Left lung (tissue), 10 donors: ENCODE measurements around the gene MLST8. TPM values are rescaled to one million over a fixed set of nuclear protein-coding genes. Genes with fewer than 3 reads are reported as not detected.
"Not testable (repeated sequence)": the region's sequence is repeated elsewhere in the genome, so short reads cannot be mapped to it uniquely, and the experiment has no call there.

ENCODE experiments used
- ATAC-seq: fragments of 200-7000 bp; cut with Tn5 transposase; one replicate; pipeline ENCODE4 v1.9.1; 2020; ENCODE audit warnings: moderate library complexity
- DNase-seq, 4 donors: peaks; one replicate each; pipeline ENCODE4 v3.0.0-alpha.2; 2013 to 2020
- H3K27ac ChIP-seq, 2 donors: fragments of 200-600 bp; sonication (generic) in 1 of 2; one replicate each; pipeline versions ENCODE4 v1.5.0 to v1.8.0; 2020 to 2021
- H3K27me3 ChIP-seq, 2 donors: fragments of 200-600 bp; sonication (generic) in 1 of 2; one replicate each; pipeline versions ENCODE4 v1.5.0 to v1.8.0; 2020 to 2021
- H3K36me3 ChIP-seq, 2 donors: fragments of 200-600 bp; sonication (generic) in 1 of 2; one replicate each; pipeline versions ENCODE4 v1.5.0 to v1.8.0; 2020 to 2021
- H3K4me1 ChIP-seq, 2 donors: fragments of 200-600 bp; one replicate each; pipeline ENCODE4 v1.8.0; 2021
- H3K4me3 ChIP-seq, 2 donors: fragments of 200-600 bp; sonication (generic) in 1 of 2; one replicate each; pipeline versions ENCODE4 v1.5.0 to v1.8.0; 2020 to 2021; ENCODE audit warnings: mild to moderate bottlenecking in 1 of 2
- H3K9me3 ChIP-seq, 2 donors: fragments of 200-600 bp; sonication (generic) in 1 of 2; one replicate each; pipeline versions ENCODE4 v1.5.0 to v1.8.0; 2020 to 2021
- CTCF ChIP-seq, 2 donors: fragments of 200-600 bp; sonication (generic) in 1 of 2; IDR thresholded peaks; one replicate each; pipeline versions ENCODE4 v1.5.0 to v1.8.0; 2021; ENCODE audit warnings: antibody characterized with exemption in 2 of 2
- intact Hi-C, 2 donors: fragments of 100-400 bp; cut with DNase I; formaldehyde crosslinking; loops; one replicate each; pipeline versions ENCODE4 v1.11.2 to v1.14.2; 2022
- polyA plus RNA-seq, 6 donors: library from polyadenylated mRNA; unstranded; fragments of 120-200 nt; gene quantifications; one replicate each; pipeline ENCODE4 v1.2.1, GENCODE V29; 2013; ENCODE audit not compliant: insufficient read length in 6 of 6
- total RNA-seq, 2 donors: library from RNA; stranded (reverse); fragmentation: NEBNext Ultra II Directional; extraction: Animal tissue kit (Norgen Biotek cat#: 25700); gene quantifications; one replicate each; pipeline ENCODE4 v1.2.1, GENCODE V29; 2021
- donor health status: DM: no; HTN: yes; CAD: no.
- donor health status: DM: no; HTN: no; CAD: no.

MLST8 gene
- total and polyA plus RNA-seq, 8 donors, result 29.8 to 40.3 (median 37.0) TPM

GRCh38 chr16:2257726-2258125, 52.5 kb downstream of the MLST8 start:
- Histone ChIP-seq H3K27ac (no peak overlapping the region), H3K4me3 (no peak overlapping the region), H3K4me1 (peaks cover 0 to under 1% of the 10 kb centered on the region in 2 donors), H3K9me3 (no peaks in the 10 kb centered on the region), H3K27me3 (no peaks in the 10 kb centered on the region), H3K36me3 (peaks cover 0 to 100% of the 10 kb centered on the region in 2 donors)
- intact Hi-C loops, result no loop called here
- ATAC-seq, result no peak
- no peak for TF ChIP-seq CTCF (IDR thresholded peaks at IDR 0.05)
- no peak for DNase-seq

DNA sequence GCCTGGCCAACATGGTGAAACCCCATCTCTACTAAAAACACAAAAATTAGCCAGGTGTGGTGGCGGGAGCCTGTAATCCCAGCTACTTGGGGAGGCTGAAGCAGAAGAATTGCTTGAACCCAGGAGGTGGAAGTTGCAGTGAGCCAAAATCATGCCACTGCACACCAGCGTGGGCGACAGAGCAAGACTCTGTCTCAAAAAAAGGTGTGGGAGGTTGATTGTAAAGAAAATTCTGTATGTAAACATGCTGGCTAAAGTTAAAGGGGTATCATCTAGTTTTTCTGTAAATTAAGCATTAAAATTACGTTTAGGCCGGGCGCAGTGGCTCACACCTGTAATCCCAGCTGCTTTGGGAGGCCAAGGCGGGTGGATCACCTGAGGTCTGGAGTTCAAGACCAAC, 53.3 kb downstream of the MLST8 start:
- intact Hi-C loops, H3K27ac ChIP-seq, H3K4me1 ChIP-seq, DNase-seq, H3K4me3 ChIP-seq, H3K27me3 ChIP-seq, ATAC-seq, H3K9me3 ChIP-seq: not testable (repeated sequence)
- H3K36me3 ChIP-seq, result peaks cover 0 to 100% of the 10 kb centered on the region in 2 donors

Other genes starting within 250 kb of the MLST8 start
- gene NDUFB10, start 245.9 kb upstream of the MLST8 start, total RNA-seq, result 100 to 1,000 TPM in 1 of 2 donors, 10 to 100 TPM in 1; 97.8 to 102 TPM
- 10 to 100 TPM; 77.6 to 96.8 (median 90.0) TPM for gene NDUFB10, start 245.9 kb upstream of the MLST8 start, polyA plus RNA-seq
- gene RPS2, start 240.6 kb upstream of the MLST8 start, total RNA-seq, result 1,000 to 10,000 TPM; 1,832 to 2,162 TPM
- 1,000 to 10,000 TPM; 2,190 to 2,607 (median 2,300) TPM for gene RPS2, start 240.6 kb upstream of the MLST8 start, polyA plus RNA-seq
- not detected for gene RNF151, start 238.6 kb upstream of the MLST8 start, total RNA-seq
- gene RNF151, start 238.6 kb upstream of the MLST8 start, polyA plus RNA-seq, result under 1 TPM in 1 of 6 donors, not detected in 5; 0.17 TPM
- 10 to 100 TPM; 25.8 to 30.9 TPM for gene TBL3, start 233.4 kb upstream of the MLST8 start, total RNA-seq
- gene TBL3, start 233.4 kb upstream of the MLST8 start, polyA plus RNA-seq, result 10 to 100 TPM; 27.2 to 38.8 (median 31.8) TPM
- 1 to 10 TPM; 4.4 to 5.6 TPM for gene NOXO1, start 224.0 kb upstream of the MLST8 start, total RNA-seq
- gene NOXO1, start 224.0 kb upstream of the MLST8 start, polyA plus RNA-seq, result under 1 TPM in 4 of 6 donors, not detected in 2; 0.30 to 0.78 (median 0.46) TPM
- gene GFER, start 221.3 kb upstream of the MLST8 start, total RNA-seq, result 10 to 100 TPM; 25.8 to 26.1 TPM
- 10 to 100 TPM; 15.7 to 21.5 (median 19.1) TPM for gene GFER, start 221.3 kb upstream of the MLST8 start, polyA plus RNA-seq
- gene SYNGR3, start 215.5 kb upstream of the MLST8 start, total RNA-seq, result under 1 TPM; 0.31 to 0.32 TPM
- gene SYNGR3, start 215.5 kb upstream of the MLST8 start, polyA plus RNA-seq, result under 1 TPM; 0.21 to 0.93 (median 0.42) TPM
- 10 to 100 TPM; 31.5 to 45.9 TPM for gene ZNF598, start 195.6 kb upstream of the MLST8 start, total RNA-seq
- 10 to 100 TPM; 15.2 to 27.8 (median 20.9) TPM for gene ZNF598, start 195.6 kb upstream of the MLST8 start, polyA plus RNA-seq
- gene NPW, start 185.7 kb upstream of the MLST8 start, total RNA-seq, result 1 to 10 TPM in 1 of 2 donors, under 1 TPM in 1; 0.94 to 3.1 TPM
- gene NPW, start 185.7 kb upstream of the MLST8 start, polyA plus RNA-seq, result 1 to 10 TPM; 1.7 to 5.4 (median 2.7) TPM
- 100 to 1,000 TPM; 186 to 349 TPM for gene NHERF2, start 178.6 kb upstream of the MLST8 start, total RNA-seq
- 100 to 1,000 TPM in 3 of 6 donors, 10 to 100 TPM in 3; 68.1 to 170 (median 103) TPM for gene NHERF2, start 178.6 kb upstream of the MLST8 start, polyA plus RNA-seq
- gene NTHL1, start 157.6 kb upstream of the MLST8 start, total RNA-seq, result 10 to 100 TPM; 19.4 to 29.8 TPM
- gene NTHL1, start 157.6 kb upstream of the MLST8 start, polyA plus RNA-seq, result 10 to 100 TPM; 20.2 to 30.0 (median 25.8) TPM
- 100 to 1,000 TPM; 116 to 126 TPM for gene TSC2, start 157.5 kb upstream of the MLST8 start, total RNA-seq
- gene TSC2, start 157.5 kb upstream of the MLST8 start, polyA plus RNA-seq, result 100 to 1,000 TPM; 116 to 166 (median 131) TPM
- 10 to 100 TPM; 63.2 to 73.5 TPM for gene PKD1, start 69.6 kb upstream of the MLST8 start, total RNA-seq
- 100 to 1,000 TPM in 4 of 6 donors, 10 to 100 TPM in 2; 90.1 to 165 (median 116) TPM for gene PKD1, start 69.6 kb upstream of the MLST8 start, polyA plus RNA-seq
- under 1 TPM; 0.73 to 0.84 TPM for gene RAB26, start 56.8 kb upstream of the MLST8 start, total RNA-seq
- 1 to 10 TPM in 5 of 6 donors, under 1 TPM in 1; 0.91 to 1.9 (median 1.7) TPM for gene RAB26, start 56.8 kb upstream of the MLST8 start, polyA plus RNA-seq
- gene TRAF7, start 49.7 kb upstream of the MLST8 start, total RNA-seq, result 10 to 100 TPM; 69.5 to 88.1 TPM
- gene TRAF7, start 49.7 kb upstream of the MLST8 start, polyA plus RNA-seq, result 10 to 100 TPM; 48.6 to 59.5 (median 52.2) TPM
- under 1 TPM; 0.05 to 0.06 TPM for gene CASKIN1, start 8.8 kb upstream of the MLST8 start, total RNA-seq
- gene CASKIN1, start 8.8 kb upstream of the MLST8 start, polyA plus RNA-seq, result under 1 TPM; 0.18 to 0.56 (median 0.42) TPM
- gene BRICD5, start 5.4 kb downstream of the MLST8 start, total RNA-seq, result 10 to 100 TPM in 1 of 2 donors, 1 to 10 TPM in 1; 6.7 to 15.3 TPM
- gene BRICD5, start 5.4 kb downstream of the MLST8 start, polyA plus RNA-seq, result 1 to 10 TPM; 2.9 to 7.9 (median 4.9) TPM
- 10 to 100 TPM; 14.4 to 24.4 TPM for gene PGP, start 9.4 kb downstream of the MLST8 start, total RNA-seq
- 10 to 100 TPM in 1 of 6 donors, 1 to 10 TPM in 5; 7.1 to 14.5 (median 8.7) TPM for gene PGP, start 9.4 kb downstream of the MLST8 start, polyA plus RNA-seq
- 10 to 100 TPM; 16.4 to 22.6 TPM for gene E4F1, start 18.1 kb downstream of the MLST8 start, total RNA-seq
- gene E4F1, start 18.1 kb downstream of the MLST8 start, polyA plus RNA-seq, result 10 to 100 TPM; 12.7 to 22.4 (median 16.9) TPM
- 1 to 10 TPM; 1.3 to 1.5 TPM for gene DNASE1L2, start 31.0 kb downstream of the MLST8 start, total RNA-seq
- gene DNASE1L2, start 31.0 kb downstream of the MLST8 start, polyA plus RNA-seq, result 1 to 10 TPM in 2 of 6 donors, under 1 TPM in 4; 0.27 to 1.7 (median 0.90) TPM
- gene ECI1, start 46.1 kb downstream of the MLST8 start, total RNA-seq, result 10 to 100 TPM; 47.3 to 51.7 TPM
- 10 to 100 TPM; 41.8 to 63.5 (median 51.2) TPM for gene ECI1, start 46.1 kb downstream of the MLST8 start, polyA plus RNA-seq
- 100 to 1,000 TPM; 109 to 124 TPM for gene RNPS1, start 62.7 kb downstream of the MLST8 start, total RNA-seq
- 100 to 1,000 TPM; 178 to 208 (median 196) TPM for gene RNPS1, start 62.7 kb downstream of the MLST8 start, polyA plus RNA-seq
- gene ABCA3, start 135.3 kb downstream of the MLST8 start, total RNA-seq, result 100 to 1,000 TPM; 329 to 334 TPM
- 10 to 100 TPM in 2 of 6 donors, 1 to 10 TPM in 4; 6.8 to 17.3 (median 9.6) TPM for gene ABCA3, start 135.3 kb downstream of the MLST8 start, polyA plus RNA-seq
- gene CCNF, start 224.0 kb downstream of the MLST8 start, total RNA-seq, result 1 to 10 TPM; 4.7 to 8.0 TPM
- gene CCNF, start 224.0 kb downstream of the MLST8 start, polyA plus RNA-seq, result 10 to 100 TPM in 3 of 6 donors, 1 to 10 TPM in 3; 9.2 to 17.3 (median 10.1) TPM